Fibroblast of villous mesenchyme (primary cell): ENCODE results near the gene ALPI. TPM values are rescaled to one million over a fixed set of nuclear protein-coding genes. Genes with fewer than 3 reads are reported as not detected.

Source experiments
- DNase-seq: peaks from one replicate; pipeline ENCODE4 v3.0.0-alpha.2; 2010; ENCODE audit warnings: low read depth
- H3K4me3 ChIP-seq: 2 replicates; pipeline ENCODE4 v1.5.1; 2011; ENCODE audit warnings: low read depth, mild to moderate bottlenecking, low read length
- CTCF ChIP-seq: IDR thresholded peaks from 2 replicates; pipeline ENCODE4 v1.5.1; 2012; ENCODE audit warnings: low read depth, mild to moderate bottlenecking, low read length; ENCODE audit not compliant: insufficient read depth
- total RNA-seq: library from RNA; depleted of rRNA; stranded (reverse); fragments of >200 nt; gene quantifications from 2 replicates; pipeline ENCODE4 v1.2.3, GENCODE V29; 2012

The ALPI gene
- total RNA-seq, 1 donor: not detected

GRCh38 chr2:232464544-232464885, 8.6 kb downstream of the ALPI start:
- DNase-seq: no peak
- TF ChIP-seq CTCF: no peak
- no peak overlapping the region for H3K4me3 ChIP-seq

- no peak for TF ChIP-seq CTCF
- no peak for DNase-seq
- H3K4me3 ChIP-seq: no peak overlapping the region
Observed at GRCh38 chr2:232465061-232465460, 9.1 kb downstream of the ALPI start.

- DNase-seq: no peak
- TF ChIP-seq CTCF: no peak
- H3K4me3 ChIP-seq: no peak overlapping the region
Observed at GRCh38 chr2:232466221-232466620, 10.3 kb downstream of the ALPI start.

GRCh38 chr2:232473467-232473890, 17.5 kb downstream of the ALPI start:
- peak; percentile 6 for DNase-seq
- no peak for TF ChIP-seq CTCF
- H3K4me3 ChIP-seq: no peak overlapping the region

GRCh38 chr2:232476045-232476444, 20.1 kb downstream of the ALPI start:
- no peak for TF ChIP-seq CTCF
- no peak overlapping the region for H3K4me3 ChIP-seq
- DNase-seq: no peak

- no peak overlapping the region for H3K4me3 ChIP-seq
- DNase-seq: no peak
- no peak for TF ChIP-seq CTCF
Observed at GRCh38 chr2:232476791-232477190, 20.8 kb downstream of the ALPI start.

GRCh38 chr2:232477751-232478510, 22.0 kb downstream of the ALPI start:
- TF ChIP-seq CTCF: no peak
- no peak for DNase-seq
- no peak overlapping the region for H3K4me3 ChIP-seq
